ENCODE results near the gene GALK2.
"Not testable (repeated sequence)": the region's sequence is repeated elsewhere in the genome, so short reads cannot be mapped to it uniquely, and the experiment has no call there.

GALK2 gene

DNA sequence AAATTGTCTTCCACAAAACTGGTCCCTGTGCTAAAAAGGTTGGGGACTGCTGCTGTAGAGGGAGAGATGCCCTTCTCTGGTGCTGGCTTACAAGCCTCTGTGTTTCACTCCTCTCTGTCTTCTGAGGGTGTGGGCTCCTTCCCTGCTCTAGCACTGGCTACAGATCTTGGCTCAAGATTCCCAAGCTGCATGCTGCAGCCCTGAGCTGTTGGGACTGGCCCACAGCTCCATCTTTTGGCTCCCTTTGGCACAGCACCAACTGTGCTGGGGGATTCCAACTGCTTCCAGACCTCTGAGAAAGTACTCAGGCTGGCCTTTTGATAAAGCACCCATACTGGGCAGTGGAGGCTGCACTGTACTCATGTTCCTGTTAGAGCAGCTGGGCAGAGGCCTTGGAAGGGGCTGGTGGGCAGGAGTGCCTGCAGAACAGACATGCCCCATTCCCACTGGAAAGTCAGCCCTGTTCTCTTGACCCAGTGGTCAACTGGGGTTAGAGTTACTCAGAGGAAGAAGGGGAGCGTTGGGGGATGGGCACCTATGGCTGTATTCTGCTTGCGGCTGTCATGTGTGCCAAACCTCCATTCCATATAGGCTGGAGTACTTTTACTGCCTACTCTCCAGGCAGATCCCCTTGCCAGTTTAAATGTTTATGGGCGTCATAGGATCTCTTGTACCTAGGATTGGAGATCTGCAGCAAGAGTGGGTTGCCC is 55.7 kb downstream of the GALK2 start:
- DNase-seq = no peak

- no peak for DNase-seq
Measured at GRCh38 chr15:49227602-49228001, 57.6 kb downstream of the GALK2 start.

DNA sequence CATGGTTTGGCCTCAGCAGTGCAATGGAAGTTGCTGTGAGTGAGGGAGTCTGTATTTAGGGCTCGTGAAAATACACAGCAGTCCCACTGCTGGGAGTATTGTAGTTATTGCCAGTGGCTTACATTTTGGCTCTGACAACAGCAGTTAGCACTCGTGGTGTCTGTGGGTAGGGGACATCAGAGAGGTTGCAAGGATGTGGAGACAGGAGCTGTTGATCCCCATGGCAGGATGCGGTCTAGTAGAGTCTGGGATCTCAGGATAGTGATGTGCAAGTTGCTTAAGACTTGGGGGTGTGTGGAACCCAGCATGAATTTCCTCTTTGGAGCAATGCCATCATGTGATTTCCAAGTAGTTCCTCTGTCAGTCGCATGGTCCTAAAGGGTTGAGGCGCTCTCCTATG is 59.9 kb downstream of the GALK2 start:
- no peak for DNase-seq

- DNase-seq = no peak
Measured at GRCh38 chr15:49232236-49232806, 62.3 kb downstream of the GALK2 start.

DNA sequence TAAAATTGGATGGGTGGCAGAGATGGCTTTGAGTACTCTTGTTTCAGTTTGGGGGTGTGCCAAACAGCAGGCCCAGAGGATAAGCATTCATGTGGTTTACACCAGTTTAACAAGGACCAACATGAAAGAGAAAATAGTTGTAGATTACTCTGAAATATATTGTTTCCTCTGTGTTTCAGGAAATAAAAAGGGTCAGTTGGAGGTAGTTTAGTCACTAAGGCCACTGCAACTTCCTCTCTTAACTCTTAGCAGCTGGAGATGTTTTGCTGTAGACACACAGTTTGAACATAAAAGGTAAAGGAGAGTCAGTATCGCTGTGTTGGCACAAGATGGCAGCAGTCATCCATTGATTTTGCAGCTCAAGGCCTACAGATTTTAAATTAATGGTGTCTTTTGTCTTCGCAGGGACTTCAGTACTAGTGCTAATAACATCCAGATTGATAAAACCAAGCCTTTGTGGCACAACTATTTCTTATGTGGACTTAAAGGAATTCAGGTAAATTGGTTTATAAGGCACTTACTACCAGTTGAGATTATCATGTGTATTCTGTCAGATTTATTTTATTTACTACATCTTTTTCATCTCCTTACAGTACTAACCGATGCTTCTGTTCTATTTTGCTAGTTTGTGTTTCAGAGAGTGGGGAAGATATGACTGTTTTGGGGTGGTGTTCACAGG is 65.5 kb downstream of the GALK2 start:
- no peak for DNase-seq

- no peak for DNase-seq
Measured at GRCh38 chr15:49236869-49237268, 66.8 kb downstream of the GALK2 start.

- DNase-seq = no peak
Measured at GRCh38 chr15:49238342-49238741, 68.3 kb downstream of the GALK2 start.

GRCh38 chr15:49239105-49239504 is 69.1 kb downstream of the GALK2 start:
- DNase-seq = no peak

DNA sequence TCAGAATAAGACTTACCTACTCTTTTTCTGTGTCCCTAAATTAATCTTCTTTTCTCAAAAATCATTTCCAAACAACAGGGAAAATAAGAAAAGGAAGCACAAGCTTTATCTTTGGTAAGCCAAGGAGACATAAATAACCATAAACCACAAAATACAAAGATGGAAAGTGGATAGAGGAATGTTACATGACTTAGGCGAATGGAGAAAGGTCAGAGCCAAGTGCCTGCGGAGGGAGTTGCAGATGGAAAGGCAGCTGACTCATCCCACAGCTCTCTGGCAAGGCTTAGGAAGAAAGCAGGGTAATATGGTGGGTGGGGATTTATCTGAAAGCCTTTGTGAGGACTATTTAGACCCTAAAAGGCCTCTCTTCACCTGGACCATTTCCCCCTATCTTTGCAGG is 72.8 kb downstream of the GALK2 start:
- no peak for DNase-seq

- no peak for DNase-seq
Measured at GRCh38 chr15:49247556-49248110, 77.6 kb downstream of the GALK2 start.

DNA sequence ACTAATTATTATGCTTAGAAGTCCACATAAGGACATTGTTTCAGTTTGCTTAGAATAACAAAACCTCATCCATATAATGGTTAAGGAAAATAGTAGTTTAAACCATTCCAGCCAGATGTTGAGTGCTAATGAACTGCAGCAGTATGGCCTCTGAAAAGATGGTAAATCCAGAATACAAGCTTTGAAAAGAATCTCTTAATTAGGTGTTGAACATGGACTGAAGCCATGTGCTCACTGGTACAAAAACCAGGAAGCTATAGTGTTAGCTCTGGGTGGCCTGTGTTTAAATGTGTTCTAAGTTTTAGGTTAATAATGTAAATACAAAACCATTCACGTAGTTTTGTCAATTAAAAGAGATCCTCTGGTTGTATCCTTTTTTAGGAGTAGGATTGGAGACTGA is 78.2 kb downstream of the GALK2 start:
- DNase-seq = no peak

DNA sequence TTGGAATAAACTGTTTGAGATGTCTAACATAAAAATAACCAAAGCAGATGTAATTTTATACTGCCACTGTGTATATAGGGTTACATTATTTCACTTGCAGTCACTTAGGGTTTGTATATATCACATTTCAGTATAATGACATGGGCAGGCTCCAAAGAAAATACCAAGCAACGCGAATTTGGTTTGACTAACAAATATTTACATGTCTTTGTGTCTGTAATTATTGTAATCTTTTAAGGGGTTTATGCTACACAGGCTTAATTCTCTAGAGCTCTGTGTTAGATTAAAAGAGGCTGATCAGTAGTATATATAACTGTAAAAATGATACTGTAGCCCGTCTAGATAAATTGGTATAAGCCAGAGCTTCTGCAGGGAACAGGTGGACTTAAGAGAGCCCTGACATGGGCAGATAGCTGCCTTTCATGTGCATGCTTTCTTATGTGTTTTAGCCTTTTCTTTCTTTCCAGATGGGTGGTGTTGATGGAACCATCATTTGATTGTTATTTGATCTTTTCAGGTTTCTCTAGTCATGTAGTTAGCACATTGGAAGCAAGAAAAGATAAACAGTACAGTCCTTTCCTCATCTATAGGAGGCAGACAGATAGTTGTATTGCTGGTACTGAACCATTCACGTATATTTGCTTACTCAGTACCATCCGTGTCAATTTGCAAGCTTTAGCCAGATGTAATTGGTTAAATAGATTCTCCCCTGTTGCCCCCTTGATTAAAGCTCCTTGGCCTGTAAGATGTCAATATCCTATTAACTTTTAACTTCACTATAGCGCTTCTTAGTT is 86.1 kb downstream of the GALK2 start:
- DNase-seq = no peak

GRCh38 chr15:49265117-49265516 is 95.1 kb downstream of the GALK2 start:
- DNase-seq = not testable (repeated sequence)

DNA sequence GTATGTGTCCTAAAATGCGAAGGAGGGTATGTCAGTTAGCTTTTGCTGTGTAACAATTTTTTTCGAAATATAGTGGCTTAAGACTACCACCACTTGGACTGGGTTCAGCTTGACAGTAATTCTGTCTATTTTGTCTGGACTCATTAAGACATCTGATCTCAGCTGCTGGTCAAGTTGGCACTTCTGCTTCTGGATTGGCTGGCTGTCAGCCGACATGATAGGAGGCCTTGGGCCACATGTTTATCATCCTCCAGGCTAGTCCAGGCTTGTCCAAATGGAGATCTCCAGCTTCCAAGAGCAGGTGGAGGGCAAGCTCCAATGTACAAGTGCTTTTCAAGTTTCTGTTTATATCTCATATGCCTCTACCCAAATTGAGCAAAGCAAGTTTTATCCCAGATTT is 95.9 kb downstream of the GALK2 start:
- no peak for DNase-seq

DNA sequence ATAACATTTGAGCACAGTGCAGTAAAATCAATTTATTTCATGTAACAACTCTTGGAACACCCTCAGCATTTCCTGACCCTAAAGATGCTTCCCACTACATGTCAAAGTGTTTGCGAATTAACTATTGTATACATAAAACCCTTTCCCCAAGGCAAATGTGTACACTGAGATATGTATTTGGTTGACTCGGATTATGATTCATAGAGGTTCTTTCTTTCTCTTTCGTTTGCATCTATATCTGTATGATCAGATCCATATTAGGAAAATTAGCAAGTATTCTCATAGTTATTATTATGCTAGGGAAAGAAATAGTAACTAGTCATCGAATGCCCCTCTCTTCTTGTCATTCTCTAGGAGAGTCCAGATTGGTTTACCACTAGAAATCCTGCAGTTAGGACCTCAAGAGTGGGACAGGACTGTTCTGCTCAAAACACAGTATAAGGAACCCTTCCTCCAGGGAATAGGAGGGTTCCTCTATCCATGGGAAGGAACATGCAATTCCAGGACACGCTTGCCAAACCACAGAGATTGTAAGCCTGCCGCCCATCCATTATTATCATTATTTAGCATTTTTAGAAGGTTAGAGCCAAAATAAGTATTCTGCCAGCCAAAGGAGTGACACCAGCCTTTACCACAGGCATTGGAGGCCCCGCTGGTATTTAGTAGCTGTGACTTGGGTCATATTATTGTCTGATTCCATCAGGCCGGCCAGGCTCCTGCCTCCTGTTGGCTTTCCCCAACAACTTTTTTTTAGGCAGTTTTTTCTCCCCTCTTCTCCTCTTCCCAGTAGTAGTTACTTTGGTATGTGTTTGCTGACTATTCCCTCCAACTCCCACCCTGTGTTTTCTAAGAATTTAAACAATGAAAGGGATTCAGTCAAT is 100.7 kb downstream of the GALK2 start:
- DNase-seq = no peak

DNA sequence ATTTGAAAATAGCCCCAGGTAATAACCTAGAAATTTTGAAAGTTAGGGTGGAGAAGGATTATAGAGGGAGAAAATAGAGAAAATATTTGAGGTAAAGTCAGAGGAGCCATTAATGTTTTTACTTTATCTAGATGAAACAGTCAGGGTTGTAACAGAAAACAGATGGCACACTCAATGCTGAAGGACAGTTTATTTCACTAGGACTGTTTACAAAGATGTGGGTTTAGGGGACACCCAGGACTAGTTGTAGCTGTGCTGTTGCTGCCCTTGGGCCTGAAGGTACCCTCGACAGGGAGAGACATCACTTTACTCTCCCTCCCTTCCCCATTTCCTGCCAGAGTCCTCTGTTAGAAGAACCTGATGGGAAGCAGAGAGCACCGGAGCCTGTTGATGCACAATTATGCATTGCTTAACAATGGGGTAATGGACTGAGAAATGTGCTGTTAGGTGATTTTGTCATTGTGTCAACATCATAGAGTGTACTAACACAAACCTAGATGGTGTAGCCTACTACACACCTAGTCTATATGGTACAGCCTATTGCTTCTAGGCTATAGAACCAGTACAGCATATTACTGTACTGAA is 103.8 kb downstream of the GALK2 start:
- no peak for DNase-seq

DNA sequence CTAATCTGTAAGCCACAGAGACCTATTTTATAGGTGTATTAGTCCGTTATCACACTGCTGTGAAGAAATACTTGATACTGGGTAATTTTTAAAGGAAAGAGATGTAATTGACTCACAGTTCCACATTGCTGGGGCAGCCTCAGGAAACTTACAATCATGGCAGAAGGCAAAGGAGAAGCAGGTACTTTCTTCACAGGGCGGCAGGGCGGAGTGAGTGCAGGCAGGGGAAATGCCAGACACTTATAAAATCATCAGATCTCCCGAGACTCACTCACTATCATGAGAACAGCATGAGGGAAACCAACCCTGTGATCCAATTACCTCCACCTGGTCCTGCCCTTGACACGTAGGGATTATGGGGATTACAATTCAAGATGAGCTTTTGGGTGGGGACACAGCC is 108.7 kb downstream of the GALK2 start:
- no peak for DNase-seq

- DNase-seq = no peak
Measured at GRCh38 chr15:49279521-49280456, 109.7 kb downstream of the GALK2 start.

GRCh38 chr15:49282366-49282765 is 112.3 kb downstream of the GALK2 start:
- DNase-seq = no peak

DNA sequence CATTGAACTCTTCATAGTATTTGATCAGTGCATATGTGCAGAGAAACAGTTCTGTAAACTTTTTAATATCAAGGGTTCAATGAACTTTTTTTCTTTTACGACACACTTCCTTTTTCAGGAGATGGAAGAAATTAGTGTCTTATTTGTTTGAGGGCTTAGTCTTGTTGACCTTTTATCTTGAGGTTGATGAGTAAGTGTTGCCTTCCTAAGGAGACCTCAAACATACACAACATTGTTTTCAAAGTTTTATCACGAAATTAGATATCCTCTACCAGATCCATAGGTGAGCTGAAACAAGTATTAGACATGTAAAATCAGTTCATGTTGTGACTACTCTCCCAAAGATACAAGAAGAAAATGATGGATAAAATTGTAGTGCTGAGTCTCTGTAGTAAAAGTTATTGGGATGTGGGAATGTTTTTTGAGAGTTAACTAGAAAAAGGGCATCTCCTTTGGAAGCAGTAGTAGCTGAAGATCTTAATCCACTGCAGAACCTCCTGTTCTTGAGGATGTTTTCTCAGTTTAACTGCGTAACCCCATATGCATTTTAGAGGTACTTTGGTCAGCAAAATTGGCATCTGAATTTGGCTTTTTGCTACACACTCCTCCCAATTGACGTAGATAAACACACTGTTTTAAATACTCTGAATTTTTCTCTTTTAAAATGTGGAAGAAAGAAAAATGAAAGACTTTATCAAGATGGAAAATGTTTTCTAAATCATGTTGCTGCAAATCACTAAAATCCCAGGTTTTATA is 116.8 kb downstream of the GALK2 start:
- no peak for DNase-seq

All from NCI-H1417 treated with DMSO at 0.1 percent for 48 hours (cell line).